ENCODE data around the gene ASB9. TPM values are rescaled to one million over a fixed set of nuclear protein-coding genes. Genes with fewer than 3 reads are reported as not detected.

Gene ASB9
- total and polyA plus RNA-seq, 2 of the 8 experiments (the other 6 are each of a cell fraction or from before 2014, with no cell fraction given): 0.54 to 1.2 TPM

DNA sequence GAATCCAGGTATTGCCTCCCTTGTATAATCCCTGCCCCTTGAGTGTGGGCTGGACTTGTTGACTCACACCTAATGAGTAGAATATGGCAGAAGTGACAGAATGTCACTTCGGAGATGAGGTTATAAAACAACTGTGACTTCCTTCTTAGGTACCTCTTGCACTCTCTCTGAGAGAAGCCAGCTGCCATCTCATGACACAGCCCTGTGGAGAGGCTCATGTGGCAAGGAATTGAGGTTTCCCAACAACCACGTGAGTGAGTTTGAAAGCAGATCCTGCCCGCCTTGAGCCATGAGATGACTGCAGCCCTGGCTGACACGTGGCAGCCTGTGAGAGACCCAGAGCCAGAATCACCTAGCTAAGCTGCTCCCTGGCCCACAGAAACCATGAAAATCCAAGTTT is 32.0 kb upstream of the ASB9 start:
- FAIRE-seq: no peak
- H4K5ac ChIP-seq (ENCODE audit: insufficient read length, low read depth, low read length): no peak overlapping the region
- no peak overlapping the region for H3K23ac ChIP-seq (ENCODE audit: insufficient read length)
- no peaks in the 10 kb centered on the region for H3K27me3 ChIP-seq (replicated peaks in 1 of 4; ENCODE audit: control insufficient read depth in 3 of 4, extremely low read depth in 1 of 4, insufficient read depth in 3 of 4, low read length in 3 of 4)
- H3K18ac ChIP-seq (ENCODE audit: extremely low read depth, low read length): no peak overlapping the region
- no peak overlapping the region for H2AK5ac ChIP-seq (ENCODE audit: low read depth, low read length)
- H3K27ac ChIP-seq (ENCODE audit: low read depth, low read length): no peak overlapping the region
- H3K23me2 ChIP-seq (ENCODE audit: low read depth, low read length): no peaks in the 10 kb centered on the region
- H4K91ac ChIP-seq (replicated peaks; ENCODE audit: insufficient read length, low read length): no peak overlapping the region
- H2BK120ac ChIP-seq (replicated peaks; ENCODE audit: low read depth, low read length): no peak overlapping the region
- H4K8ac ChIP-seq (ENCODE audit: extremely low read depth, insufficient read depth, low read length): no peak overlapping the region
- H2BK20ac ChIP-seq (ENCODE audit: low read length): no peak overlapping the region
- no peak overlapping the region for H3K4ac ChIP-seq (replicated peaks; ENCODE audit: insufficient read length, low read depth, low read length)
- no peaks in the 10 kb centered on the region for H3K79me1 ChIP-seq (ENCODE audit: low read depth, low read length)
- no peak overlapping the region for H3K4me2 ChIP-seq (ENCODE audit: insufficient read depth in 1 of 2, low read depth in 2 of 2, low read length in 2 of 2)
- POLR2A ChIA-PET (ENCODE audit: partially characterized antibody): no interaction called here
- no peak overlapping the region for H3K56ac ChIP-seq (replicated peaks; ENCODE audit: insufficient read length, low read depth, low read length)
- no peak overlapping the region for H2BK15ac ChIP-seq (ENCODE audit: low read length)
- CTCF ChIA-PET (ENCODE audit: partially characterized antibody): interaction anchor here (1.3 to 1.9 kb wide), 4 partner anchors 9 to 166 kb away, joined by 3 to 7 read pairs (median 4); no protein-coding TSS in a partner anchor
- H2AFZ ChIP-seq (ENCODE audit: low read length): no peak overlapping the region
- no peak overlapping the region for H3K9ac ChIP-seq (replicated peaks in 1 of 4; ENCODE audit: extremely low read depth in 1 of 4, low read depth in 3 of 4, low read length in 3 of 4)
- 85% methylated on average over 4 of the region's 4 CpGs; no CpG with 5 or more reads in 1 of the 2 experiments for WGBS, 2 experiments (ENCODE audit: extremely low coverage in 1 of 2, insufficient coverage in 1 of 2, insufficient read length in 1 of 2, insufficient replicate concordance in 2 of 2, low coverage in 1 of 2, low lambda C conversion rate in 2 of 2, missing lambda C conversion rate in 1 of 2)
- no peak overlapping the region for H3K4me3 ChIP-seq (ENCODE audit: extremely low read depth in 1 of 4, insufficient read depth in 2 of 4, low read depth in 3 of 4, low read length in 4 of 4)
- H4K20me1 ChIP-seq (replicated peaks in 1 of 2; ENCODE audit: control insufficient read depth in 1 of 2, insufficient read depth in 2 of 2, low read length in 2 of 2): no peaks in the 10 kb centered on the region
- no peaks in the 10 kb centered on the region for H3K79me2 ChIP-seq (ENCODE audit: control insufficient read depth in 1 of 2, insufficient read depth in 2 of 2, low read length in 2 of 2)
- H2BK12ac ChIP-seq (ENCODE audit: low read depth, low read length): no peak overlapping the region
- no peak overlapping the region for H2BK5ac ChIP-seq (ENCODE audit: low read depth, low read length)
- no peaks in the 10 kb centered on the region for H3K4me1 ChIP-seq (replicated peaks in 1 of 4; ENCODE audit: control insufficient read depth in 3 of 4, insufficient read depth in 4 of 4, low read length in 3 of 4)
- H3K14ac ChIP-seq (ENCODE audit: insufficient read length): no peak overlapping the region
- DNase-seq (ENCODE audit: low read depth in 1 of 2, low spot score in 2 of 2): no peak
- no peaks in the 10 kb centered on the region for H3K36me3 ChIP-seq (ENCODE audit: control insufficient read depth in 2 of 4, insufficient read depth in 4 of 4, low read length in 3 of 4)
- H3K9me3 ChIP-seq (ENCODE audit: insufficient read depth in 2 of 2, low read depth in 1 of 2, low read length in 1 of 2): no peaks in the 10 kb centered on the region
- TF ChIP-seq HDAC2 (IDR thresholded peaks at IDR 0.05; ENCODE audit: borderline replicate concordance in 1 of 2, low read depth in 2 of 2, low read length in 2 of 2): no peak
- TF ChIP-seq BRCA1 (IDR thresholded peaks at IDR 0.05; ENCODE audit: low read depth, low read length): no peak
- no peak for TF ChIP-seq RFX5 (IDR thresholded peaks at IDR 0.05; ENCODE audit: borderline replicate concordance, low read depth, low read length)
- no peak for TF ChIP-seq POLR2AphosphoS5 (IDR thresholded peaks at IDR 0.05; ENCODE audit: low read depth, low read length)
- TF ChIP-seq FOSL1 (IDR thresholded peaks at IDR 0.05; ENCODE audit: insufficient read depth, low read depth, low read length): no peak
- TF ChIP-seq ASH2L (IDR thresholded peaks at IDR 0.05; ENCODE audit: low read length): no peak
- no peak for TF ChIP-seq ATF2 (IDR thresholded peaks at IDR 0.05; ENCODE audit: low read length)
- TF ChIP-seq POLR2A (IDR thresholded peaks at IDR 0.05; ENCODE audit: control extremely low read depth in 1 of 2, low read depth in 2 of 2, low read length in 2 of 2): no peak
- no peak for TF ChIP-seq SIRT6 (IDR thresholded peaks at IDR 0.05; ENCODE audit: low read length)
- no peak for TF ChIP-seq YY1 (IDR thresholded peaks at IDR 0.05; ENCODE audit: low read depth, low read length)
- TF ChIP-seq HDAC6 (IDR thresholded peaks at IDR 0.05; ENCODE audit: low read depth, low read length): no peak
- TF ChIP-seq EZH2 (IDR thresholded peaks at IDR 0.05; ENCODE audit: low read depth, low read length, severe bottlenecking): no peak
- TF ChIP-seq, protein P1, sequence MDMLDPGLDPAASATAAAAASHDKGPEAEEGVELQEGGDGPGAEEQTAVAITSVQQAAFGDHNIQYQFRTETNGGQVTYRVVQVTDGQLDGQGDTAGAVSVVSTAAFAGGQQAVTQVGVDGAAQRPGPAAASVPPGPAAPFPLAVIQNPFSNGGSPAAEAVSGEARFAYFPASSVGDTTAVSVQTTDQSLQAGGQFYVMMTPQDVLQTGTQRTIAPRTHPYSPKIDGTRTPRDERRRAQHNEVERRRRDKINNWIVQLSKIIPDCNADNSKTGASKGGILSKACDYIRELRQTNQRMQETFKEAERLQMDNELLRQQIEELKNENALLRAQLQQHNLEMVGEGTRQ (IDR thresholded peaks at IDR 0.05; ENCODE audit: low read length): no peak
